GM18867 (cell line): Measurements from ENCODE around the gene PCYT2.

ENCODE experiments used
- ATAC-seq: cut with Tn5 transposase; IDR thresholded peaks from one replicate; pipeline ENCODE4 v1.9.1; 2021; ENCODE audit warnings: mild to moderate bottlenecking, moderate library complexity; ENCODE audit not compliant: unreplicated experiment

The PCYT2 gene

GRCh38 chr17:81927653-81928543 lies 16.7 kb upstream of the PCYT2 start, which contains the start of gene MAFG:
TSS of gene MAFG (minus strand) at chr17:81927735. CDS start at chr17:81923185, 4,550 bp downstream.
- peak; percentile 64 for ATAC-seq

- ATAC-seq: no peak
These were observed 16.0 kb upstream of the PCYT2 start for GRCh38 chr17:81927152-81927652.

- no peak for ATAC-seq
These were observed 15.4 kb upstream of the PCYT2 start for GRCh38 chr17:81926451-81927151.

- ATAC-seq: no peak
These were observed 14.8 kb upstream of the PCYT2 start for GRCh38 chr17:81925860-81926450.

- ATAC-seq: no peak
These were observed 13.6 kb upstream of the PCYT2 start for GRCh38 chr17:81924557-81925532.

GRCh38 chr17:81923302-81924260 lies 12.4 kb upstream of the PCYT2 start:
- no peak for ATAC-seq

GRCh38 chr17:81922566-81923301 lies 11.5 kb upstream of the PCYT2 start:
- ATAC-seq: no peak

GRCh38 chr17:81921996-81922565 lies 10.9 kb upstream of the PCYT2 start:
- ATAC-seq: no peak

- ATAC-seq: no peak
These were observed 10.3 kb upstream of the PCYT2 start for GRCh38 chr17:81921537-81921862.

GRCh38 chr17:81920612-81921536 lies 9.7 kb upstream of the PCYT2 start:
- no peak for ATAC-seq

GRCh38 chr17:81918832-81919545 lies 7.8 kb upstream of the PCYT2 start:
- ATAC-seq: no peak

GRCh38 chr17:81918333-81918669 lies 7.1 kb upstream of the PCYT2 start:
- peak; percentile 22 for ATAC-seq

GRCh38 chr17:81917565-81918332 lies 6.5 kb upstream of the PCYT2 start, which contains the start of gene SIRT7:
TSS of gene SIRT7 (minus strand) at chr17:81918176. CDS start at chr17:81918131, 45 bp downstream.
- ATAC-seq: peak; percentile 53

GRCh38 chr17:81916234-81917001 lies 5.2 kb upstream of the PCYT2 start:
- ATAC-seq: no peak

- ATAC-seq: no peak
These were observed 4.1 kb upstream of the PCYT2 start for GRCh38 chr17:81915331-81915730.
